HG03103 (cell line): ENCODE data around the gene DICER1.
A peak's percentile ranks its signal among the peaks of the same experiment; 100 is the strongest.
"Not testable (repeated sequence)": the region's sequence is repeated elsewhere in the genome, so short reads cannot be mapped to it uniquely, and the experiment has no call there.

Source experiments
- ATAC-seq: cut with Tn5 transposase; IDR thresholded peaks from one replicate; pipeline ENCODE4 v1.9.1; 2021; ENCODE audit warnings: low read depth; ENCODE audit not compliant: unreplicated experiment

DICER1 gene, protein sequence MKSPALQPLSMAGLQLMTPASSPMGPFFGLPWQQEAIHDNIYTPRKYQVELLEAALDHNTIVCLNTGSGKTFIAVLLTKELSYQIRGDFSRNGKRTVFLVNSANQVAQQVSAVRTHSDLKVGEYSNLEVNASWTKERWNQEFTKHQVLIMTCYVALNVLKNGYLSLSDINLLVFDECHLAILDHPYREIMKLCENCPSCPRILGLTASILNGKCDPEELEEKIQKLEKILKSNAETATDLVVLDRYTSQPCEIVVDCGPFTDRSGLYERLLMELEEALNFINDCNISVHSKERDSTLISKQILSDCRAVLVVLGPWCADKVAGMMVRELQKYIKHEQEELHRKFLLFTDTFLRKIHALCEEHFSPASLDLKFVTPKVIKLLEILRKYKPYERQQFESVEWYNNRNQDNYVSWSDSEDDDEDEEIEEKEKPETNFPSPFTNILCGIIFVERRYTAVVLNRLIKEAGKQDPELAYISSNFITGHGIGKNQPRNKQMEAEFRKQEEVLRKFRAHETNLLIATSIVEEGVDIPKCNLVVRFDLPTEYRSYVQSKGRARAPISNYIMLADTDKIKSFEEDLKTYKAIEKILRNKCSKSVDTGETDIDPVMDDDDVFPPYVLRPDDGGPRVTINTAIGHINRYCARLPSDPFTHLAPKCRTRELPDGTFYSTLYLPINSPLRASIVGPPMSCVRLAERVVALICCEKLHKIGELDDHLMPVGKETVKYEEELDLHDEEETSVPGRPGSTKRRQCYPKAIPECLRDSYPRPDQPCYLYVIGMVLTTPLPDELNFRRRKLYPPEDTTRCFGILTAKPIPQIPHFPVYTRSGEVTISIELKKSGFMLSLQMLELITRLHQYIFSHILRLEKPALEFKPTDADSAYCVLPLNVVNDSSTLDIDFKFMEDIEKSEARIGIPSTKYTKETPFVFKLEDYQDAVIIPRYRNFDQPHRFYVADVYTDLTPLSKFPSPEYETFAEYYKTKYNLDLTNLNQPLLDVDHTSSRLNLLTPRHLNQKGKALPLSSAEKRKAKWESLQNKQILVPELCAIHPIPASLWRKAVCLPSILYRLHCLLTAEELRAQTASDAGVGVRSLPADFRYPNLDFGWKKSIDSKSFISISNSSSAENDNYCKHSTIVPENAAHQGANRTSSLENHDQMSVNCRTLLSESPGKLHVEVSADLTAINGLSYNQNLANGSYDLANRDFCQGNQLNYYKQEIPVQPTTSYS (N-terminal part only)

GRCh38 chr14:95157327-95158189 lies at the start of gene DICER1:
TSS of gene DICER1 (minus strand) at chr14:95157529. CDS start at chr14:95133458, 24,071 bp downstream.
- ATAC-seq: peak; percentile 61

GRCh38 chr14:95206534-95206933 lies 49.2 kb upstream of the DICER1 start:
- no peak for ATAC-seq

DNA sequence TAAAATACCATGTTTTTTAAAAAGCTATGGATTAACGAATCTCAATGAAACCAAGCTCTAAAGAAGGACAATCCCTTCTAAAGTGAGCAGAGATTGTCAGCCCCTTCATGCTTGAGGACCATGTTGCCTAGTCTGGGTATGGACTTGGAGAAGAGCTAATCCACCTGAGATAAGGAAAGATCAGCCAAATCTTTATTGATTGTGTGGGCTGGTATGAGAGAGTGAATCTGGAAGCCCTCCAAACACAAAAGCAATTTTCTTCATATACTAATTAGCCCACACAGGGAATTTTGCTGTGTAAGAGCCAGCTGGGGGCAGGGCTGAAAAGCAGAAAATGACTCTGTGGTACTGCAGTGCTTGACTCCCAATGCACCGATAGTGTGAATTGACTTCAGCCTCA lies 47.4 kb upstream of the DICER1 start:
- no peak for ATAC-seq

DNA sequence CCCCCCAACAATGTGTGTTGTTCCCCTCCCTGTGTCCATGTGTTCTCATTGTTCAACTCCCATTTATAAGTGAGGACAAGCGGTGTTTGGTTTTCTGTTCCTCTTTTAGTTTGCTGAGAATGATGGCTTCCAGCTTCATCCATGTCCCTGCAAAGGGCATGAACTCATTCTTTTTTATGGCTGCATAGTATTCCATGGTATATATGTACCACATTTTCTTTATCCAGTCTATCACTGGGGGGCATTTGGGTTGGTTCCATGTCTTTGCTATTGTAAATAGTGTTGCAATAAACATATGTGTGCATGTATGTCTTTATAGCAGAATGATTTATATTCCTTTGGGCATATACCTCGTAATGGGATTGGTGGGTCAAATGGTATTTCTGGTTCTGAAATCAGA lies 44.4 kb upstream of the DICER1 start:
- not testable (repeated sequence) for ATAC-seq

GRCh38 chr14:95200404-95200803 lies 43.1 kb upstream of the DICER1 start:
- ATAC-seq: no peak

- no peak for ATAC-seq
These were observed 42.1 kb upstream of the DICER1 start for GRCh38 chr14:95199298-95199983.

- no peak for ATAC-seq
These were observed 41.0 kb upstream of the DICER1 start for GRCh38 chr14:95198320-95198719.

GRCh38 chr14:95197551-95197950 lies 40.2 kb upstream of the DICER1 start:
- ATAC-seq: no peak

GRCh38 chr14:95196826-95197545 lies 39.7 kb upstream of the DICER1 start:
- no peak for ATAC-seq

- ATAC-seq: no peak
These were observed 38.9 kb upstream of the DICER1 start for GRCh38 chr14:95196268-95196667.

GRCh38 chr14:95195031-95195430 lies 37.7 kb upstream of the DICER1 start:
- ATAC-seq: no peak

DNA sequence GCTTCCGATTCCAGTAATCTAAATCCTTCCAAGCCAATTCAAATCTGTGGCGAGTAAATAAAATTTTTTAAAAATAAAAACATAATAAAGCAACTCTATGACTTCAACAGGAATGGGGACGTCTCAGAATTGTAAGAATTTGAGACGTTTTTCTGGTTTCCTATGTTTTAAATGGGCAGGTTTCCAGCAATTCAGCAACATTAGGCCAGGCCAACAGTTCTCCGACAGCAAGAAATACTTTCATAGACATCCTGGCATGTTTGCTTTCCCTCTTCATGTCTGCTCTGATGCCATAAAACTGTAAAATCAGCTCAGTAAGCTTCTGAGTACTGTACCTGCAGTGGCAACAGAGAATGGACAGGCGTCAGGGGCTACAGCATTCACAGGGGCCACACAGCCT lies 35.8 kb upstream of the DICER1 start:
- ATAC-seq: no peak

DNA sequence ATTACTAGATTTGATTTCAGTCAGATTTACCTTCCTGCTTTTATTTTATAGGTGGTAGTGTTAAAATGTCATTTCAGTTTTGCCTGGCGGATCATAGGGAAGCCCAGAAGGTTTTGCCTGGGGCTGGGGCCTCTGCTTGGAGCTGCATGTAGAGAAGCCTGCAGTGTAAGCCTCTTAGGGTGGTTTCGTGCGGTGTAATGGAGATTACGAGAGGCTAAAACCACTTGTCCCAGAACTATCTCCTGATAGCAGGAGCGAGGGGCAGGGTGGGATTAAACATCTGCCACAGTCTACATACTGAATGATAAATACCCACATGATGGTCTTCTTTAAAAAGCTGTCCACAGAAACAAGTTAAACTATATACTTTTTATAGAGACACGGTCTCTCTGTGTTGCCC lies 35.0 kb upstream of the DICER1 start:
- no peak for ATAC-seq

- no peak for ATAC-seq
These were observed 34.3 kb upstream of the DICER1 start for GRCh38 chr14:95191445-95192199.

- ATAC-seq: no peak
These were observed 33.5 kb upstream of the DICER1 start for GRCh38 chr14:95190857-95191256.

DNA sequence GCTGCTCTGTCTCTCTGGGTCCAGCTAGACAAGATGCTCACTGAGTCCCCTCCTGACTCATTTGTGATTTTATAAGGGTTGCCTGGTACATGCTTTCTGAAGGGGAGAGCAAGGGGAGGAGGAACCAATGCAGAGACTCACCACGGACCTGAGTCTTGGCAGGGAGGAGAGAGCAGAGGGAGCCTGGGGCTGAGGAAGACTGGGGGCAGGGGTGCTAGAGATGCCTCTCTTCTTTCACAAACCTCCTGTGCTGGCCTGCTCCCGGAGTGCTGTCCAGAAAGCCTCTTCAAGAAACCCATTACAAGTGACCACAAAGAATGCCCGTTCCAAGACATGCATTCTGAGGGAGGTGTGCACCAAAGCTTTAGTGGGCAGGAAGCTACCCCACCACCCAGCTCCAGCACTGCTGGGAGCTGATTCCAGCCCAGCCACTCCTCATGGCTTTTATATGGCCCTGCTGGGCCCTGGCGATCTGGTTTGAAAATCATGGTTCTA lies 33.1 kb upstream of the DICER1 start:
- no peak for ATAC-seq

GRCh38 chr14:95189367-95190132 lies 32.2 kb upstream of the DICER1 start:
- ATAC-seq: no peak
